Measurements from ENCODE around the gene MARCKS.

MARCKS gene

GRCh38 chr6:113854531-113855499 lies 2.3 kb upstream of the MARCKS start:
- DNase-seq, result peak; percentile 18 to 79

DNA sequence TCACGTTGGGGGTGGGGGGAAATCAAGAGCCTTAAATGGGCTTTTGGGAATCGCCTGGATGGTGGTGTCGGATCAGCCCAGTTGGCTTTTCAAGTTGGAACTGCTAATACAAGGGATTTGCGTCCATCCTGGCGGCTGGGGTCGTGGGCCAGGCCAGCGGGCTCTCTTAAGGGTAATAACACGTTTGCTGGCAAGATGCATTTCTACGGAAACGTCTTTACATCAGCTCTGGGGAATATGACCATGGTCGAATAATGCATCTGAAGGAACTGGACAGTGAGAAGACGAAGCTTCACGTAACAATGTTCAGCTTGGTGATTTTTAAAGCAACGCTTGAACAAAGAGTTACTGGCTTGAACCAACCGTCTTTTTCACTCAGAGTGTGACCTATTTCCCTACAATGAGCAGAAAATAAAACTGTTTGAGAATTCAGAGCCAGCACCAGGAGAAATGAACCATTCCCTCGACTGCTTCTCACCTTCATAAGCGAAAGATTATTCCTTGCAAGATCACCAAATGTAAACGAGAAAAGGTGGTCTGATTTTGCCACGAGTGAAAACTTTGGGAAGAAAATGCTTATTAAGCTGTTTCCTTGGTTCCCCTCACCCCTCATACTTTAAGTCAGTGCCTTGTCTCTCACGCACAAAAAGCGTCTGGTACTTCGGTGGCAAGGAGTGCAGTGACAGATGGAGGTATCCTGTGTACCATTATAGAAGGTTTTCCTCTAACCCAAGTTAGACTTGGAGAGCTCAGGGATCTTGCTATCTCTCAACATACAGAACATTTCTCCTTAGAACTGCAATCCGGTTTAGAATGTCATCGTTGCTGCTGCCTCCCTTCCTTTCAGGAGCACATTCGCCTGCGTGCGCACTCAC lies 1.4 kb upstream of the MARCKS start:
- no peak for DNase-seq

DNA sequence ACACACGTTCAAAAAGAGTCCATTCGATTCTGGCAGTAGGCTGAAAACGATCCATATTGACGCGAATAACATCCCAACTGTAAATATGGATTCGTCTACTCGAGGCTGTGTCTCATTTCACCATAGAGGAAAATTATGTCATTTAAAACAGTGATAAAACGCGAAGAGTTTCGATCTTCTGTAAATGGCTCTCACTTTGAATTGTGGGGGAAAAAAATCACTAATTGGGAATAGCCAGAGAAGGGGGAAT lies 845 bp upstream of the MARCKS start:
- no peak for DNase-seq

DNA sequence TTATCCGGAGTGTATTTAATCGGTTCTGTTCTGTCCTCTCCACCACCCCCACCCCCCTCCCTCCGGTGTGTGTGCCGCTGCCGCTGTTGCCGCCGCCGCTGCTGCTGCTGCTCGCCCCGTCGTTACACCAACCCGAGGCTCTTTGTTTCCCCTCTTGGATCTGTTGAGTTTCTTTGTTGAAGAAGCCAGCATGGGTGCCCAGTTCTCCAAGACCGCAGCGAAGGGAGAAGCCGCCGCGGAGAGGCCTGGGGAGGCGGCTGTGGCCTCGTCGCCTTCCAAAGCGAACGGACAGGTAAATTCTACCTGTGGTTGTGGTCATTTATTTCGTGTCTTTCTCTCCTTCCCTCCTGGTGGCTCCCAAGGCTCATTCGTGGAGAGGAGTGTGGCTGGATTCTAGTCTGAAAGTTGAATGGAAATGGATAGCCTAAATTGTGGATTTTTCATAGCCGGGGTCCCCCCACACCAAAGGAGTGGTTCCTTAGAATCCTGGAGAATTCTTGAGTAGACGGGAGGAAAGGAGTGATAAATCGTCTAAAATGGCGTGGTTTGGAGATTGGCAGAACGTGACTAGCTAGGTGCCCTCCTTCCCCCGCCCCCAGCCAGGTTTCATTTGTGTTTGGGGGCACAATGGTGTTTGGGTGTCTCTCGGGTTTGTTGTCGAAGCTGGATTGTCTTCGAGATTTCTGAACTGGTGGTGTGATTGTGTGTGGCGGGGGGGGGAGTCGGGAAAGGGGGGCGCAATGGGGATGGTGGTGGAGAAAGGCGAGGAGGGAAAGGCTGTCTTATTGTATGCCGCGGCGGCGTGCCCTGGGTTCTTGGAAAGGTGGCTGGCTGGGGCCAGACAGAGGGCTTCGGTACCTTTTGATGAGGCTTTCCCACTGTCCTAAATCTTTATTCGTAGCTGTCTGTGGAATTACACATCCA lies 673 bp downstream of the MARCKS start:
- DNase-seq, result peak; percentile 9 to 51

- peak; percentile 72 to 91 for DNase-seq
These were observed 1.6 kb downstream of the MARCKS start for GRCh38 chr6:113858480-113859348.

DNA sequence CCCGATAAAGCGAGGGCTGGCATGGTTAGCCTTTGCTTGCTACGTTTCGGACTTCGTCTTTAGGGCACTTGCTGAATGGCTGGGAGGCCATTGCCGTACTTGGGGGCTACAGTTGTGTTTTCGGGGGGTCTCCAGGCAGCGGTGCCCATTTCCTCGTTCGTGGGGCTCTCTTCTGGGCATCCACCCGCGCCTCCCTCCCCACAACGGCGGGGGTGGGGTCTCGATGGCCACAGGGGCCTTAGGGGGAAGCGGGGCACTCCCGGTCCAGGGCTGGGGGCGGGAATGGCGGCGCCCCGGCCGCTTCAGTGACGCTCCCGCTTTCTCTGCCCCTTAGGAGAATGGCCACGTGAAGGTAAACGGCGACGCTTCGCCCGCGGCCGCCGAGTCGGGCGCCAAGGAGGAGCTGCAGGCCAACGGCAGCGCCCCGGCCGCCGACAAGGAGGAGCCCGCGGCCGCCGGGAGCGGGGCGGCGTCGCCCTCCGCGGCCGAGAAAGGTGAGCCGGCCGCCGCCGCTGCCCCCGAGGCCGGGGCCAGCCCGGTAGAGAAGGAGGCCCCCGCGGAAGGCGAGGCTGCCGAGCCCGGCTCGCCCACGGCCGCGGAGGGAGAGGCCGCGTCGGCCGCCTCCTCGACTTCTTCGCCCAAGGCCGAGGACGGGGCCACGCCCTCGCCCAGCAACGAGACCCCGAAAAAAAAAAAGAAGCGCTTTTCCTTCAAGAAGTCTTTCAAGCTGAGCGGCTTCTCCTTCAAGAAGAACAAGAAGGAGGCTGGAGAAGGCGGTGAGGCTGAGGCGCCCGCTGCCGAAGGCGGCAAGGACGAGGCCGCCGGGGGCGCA lies 2.4 kb downstream of the MARCKS start:
- DNase-seq, result no peak

DNA sequence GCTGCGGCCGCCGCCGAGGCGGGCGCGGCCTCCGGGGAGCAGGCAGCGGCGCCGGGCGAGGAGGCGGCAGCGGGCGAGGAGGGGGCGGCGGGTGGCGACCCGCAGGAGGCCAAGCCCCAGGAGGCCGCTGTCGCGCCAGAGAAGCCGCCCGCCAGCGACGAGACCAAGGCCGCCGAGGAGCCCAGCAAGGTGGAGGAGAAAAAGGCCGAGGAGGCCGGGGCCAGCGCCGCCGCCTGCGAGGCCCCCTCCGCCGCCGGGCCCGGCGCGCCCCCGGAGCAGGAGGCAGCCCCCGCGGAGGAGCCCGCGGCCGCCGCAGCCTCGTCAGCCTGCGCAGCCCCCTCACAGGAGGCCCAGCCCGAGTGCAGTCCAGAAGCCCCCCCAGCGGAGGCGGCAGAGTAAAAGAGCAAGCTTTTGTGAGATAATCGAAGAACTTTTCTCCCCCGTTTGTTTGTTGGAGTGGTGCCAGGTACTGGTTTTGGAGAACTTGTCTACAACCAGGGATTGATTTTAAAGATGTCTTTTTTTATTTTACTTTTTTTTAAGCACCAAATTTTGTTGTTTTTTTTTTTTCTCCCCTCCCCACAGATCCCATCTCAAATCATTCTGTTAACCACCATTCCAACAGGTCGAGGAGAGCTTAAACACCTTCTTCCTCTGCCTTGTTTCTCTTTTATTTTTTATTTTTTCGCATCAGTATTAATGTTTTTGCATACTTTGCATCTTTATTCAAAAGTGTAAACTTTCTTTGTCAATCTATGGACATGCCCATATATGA lies 3.2 kb downstream of the MARCKS start:
- no peak for DNase-seq

DNA sequence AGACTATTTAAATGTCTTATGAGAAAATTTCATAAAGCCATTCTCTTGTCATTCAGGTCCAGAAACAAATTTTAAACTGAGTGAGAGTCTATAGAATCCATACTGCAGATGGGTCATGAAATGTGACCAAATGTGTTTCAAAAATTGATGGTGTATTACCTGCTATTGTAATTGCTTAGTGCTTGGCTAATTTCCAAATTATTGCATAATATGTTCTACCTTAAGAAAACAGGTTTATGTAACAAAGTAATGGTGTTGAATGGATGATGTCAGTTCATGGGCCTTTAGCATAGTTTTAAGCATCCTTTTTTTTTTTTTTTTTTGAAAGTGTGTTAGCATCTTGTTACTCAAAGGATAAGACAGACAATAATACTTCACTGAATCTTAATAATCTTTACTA lies 5.0 kb downstream of the MARCKS start:
- DNase-seq, result no peak

- DNase-seq, result no peak
These were observed 13.8 kb downstream of the MARCKS start for GRCh38 chr6:113870917-113871316.

GRCh38 chr6:113871975-113872374 lies 14.8 kb downstream of the MARCKS start:
- DNase-seq, result no peak

- peak; percentile 20 to 59 for DNase-seq
These were observed 16.0 kb downstream of the MARCKS start for GRCh38 chr6:113873043-113873667.

DNA sequence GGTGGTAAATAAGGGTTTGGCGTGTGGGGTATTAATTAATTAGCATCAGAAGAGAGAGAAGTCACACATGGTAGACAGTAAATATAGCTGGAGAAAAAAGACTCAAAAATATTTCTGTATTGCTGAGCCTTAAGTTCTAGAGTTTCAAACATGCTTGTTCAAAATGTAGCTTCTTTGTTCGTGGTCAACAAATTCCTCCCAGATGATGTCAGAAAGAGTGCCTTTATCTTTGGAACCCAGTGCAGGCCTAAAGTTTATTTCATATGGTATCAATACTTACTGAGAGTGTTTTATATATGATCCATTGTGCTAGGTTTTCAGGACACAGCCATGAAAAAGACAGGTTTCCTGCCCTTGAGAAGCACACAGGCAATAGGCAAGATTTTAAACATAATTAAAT lies 18.3 kb downstream of the MARCKS start:
- DNase-seq, result no peak

DNA sequence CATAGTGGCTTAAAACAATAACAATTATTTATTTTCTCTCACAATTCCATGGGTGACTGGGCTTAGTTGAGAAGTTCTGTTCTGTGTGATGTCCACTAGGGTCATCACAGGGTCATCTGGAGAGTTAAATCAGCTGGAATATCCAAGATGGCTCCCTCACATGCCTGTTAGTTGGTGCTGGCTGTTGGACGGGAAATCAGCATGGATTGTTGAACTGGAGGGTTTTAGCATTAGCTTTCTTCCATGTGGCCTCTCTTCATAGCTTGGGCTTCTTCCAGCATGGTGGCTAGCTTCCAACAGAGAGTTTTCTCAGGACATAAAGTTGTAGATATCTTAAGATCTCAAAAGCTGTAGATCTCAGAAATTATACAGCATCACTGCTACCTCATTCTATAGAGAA lies 19.6 kb downstream of the MARCKS start:
- no peak for DNase-seq

DNA sequence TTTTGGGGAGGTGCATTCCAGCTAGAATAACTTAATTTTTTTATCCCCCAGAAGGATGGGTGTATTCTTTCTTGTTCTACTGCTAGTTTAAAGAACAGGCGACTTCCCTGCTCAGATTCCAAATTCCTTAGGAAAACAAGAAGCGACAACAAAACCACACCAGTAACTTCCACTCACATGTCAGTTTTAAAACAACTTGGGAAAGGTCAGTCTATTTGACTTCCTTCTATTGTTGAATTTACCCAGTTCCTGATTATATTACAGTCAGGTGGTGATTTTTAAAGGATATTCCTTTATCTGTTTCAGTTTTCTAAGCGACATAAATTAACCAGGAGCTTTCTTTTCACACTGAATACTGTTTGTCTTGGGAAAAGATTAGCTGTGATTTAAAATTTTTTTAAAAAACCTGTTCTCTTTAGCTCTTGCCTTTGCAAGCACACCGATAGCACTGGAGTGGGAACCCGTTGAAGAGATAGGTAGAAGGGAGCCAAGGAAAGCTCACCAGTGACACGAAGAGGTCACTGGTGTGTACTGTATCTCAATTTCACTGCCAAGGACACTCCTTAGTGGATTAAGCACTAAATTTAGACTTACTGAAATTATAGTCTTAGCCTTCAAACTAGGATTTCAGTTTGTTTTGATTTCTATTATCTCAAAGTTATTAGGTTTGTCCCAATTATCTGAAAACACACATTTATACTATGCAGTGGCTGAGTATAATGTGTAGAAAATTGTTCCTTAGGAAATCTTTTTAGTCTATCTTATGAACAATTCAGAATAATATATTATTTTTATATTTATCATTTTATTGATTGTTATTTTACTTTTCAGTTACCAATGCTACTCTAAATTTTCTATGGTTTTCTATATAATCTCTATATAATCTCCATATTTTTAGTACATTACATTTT lies 22.3 kb downstream of the MARCKS start:
- DNase-seq, result peak; percentile 19 to 21

DNA sequence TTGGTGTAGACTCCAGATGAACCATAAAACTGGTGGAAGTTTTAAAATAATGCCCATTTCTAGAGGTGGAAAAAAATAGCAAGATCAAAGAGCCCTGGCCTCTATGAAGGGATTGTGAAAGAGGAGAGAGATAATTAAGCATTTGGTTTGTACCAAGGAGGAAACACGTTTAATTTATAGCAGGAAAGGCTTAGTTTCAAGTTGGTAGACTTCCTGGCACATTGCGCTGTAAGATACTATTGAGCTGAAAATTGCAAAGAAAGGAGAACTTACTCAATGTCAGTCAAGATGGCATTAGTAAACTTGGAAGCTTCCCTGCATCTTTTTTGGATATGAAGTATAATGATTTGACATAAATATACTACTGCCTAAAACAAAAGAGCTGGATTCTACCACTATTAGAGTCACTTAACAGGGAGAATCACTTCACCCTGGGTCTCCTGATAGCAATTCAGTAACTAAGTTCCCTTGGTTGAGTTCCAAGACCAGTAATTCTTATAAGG lies 24.4 kb downstream of the MARCKS start:
- no peak for DNase-seq

DNA sequence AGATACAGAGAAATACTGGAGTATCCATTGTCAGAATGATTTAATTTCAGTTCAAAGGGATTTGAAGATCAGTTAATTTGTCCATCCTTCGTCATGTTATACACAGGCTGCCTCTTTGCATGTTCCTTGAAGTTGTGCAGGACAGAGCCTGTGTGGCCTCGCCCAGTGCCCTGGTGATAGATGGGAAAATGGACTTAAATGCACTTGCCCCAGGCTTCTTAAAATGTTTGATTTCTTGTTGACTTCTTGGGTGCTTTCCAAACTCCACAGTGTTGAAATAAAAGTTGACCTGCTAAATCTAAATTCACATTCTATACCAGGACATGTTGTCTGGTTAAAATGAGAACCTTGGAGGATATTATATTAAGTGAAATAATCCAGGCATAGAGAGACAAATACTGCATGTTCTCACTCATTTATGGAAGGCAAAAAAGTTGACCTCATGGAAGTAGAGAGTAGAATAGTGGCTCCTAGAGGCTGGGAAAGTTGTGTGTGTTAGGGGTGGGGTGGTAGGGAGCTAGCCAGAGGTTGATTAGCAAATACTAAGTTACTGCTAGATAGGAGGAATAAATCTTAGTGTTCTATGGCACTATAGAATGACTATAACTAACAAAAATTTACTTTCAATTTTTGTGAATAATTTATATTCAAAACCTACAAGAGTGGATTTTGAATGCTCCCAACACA lies 25.3 kb downstream of the MARCKS start:
- no peak for DNase-seq

GRCh38 chr6:113884011-113884410 lies 26.9 kb downstream of the MARCKS start:
- no peak for DNase-seq

DNA sequence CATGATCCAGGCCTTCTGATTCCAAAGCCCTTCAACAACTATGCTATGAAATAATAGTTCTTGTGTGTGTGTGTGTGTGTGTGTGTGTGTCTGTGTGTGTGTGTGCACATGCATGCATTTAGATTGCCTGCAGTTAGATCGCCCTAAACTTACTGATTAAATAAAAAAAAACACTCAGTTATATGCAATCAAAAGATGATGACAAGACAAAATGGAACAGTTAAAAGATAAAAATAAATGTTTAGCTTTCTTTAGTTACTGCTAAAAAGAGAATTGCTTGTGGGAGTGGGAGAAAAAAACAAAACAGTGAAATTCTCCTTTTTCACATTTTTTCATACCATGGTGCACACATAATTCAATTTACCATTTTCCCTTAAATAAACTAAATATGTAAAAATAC lies 29.4 kb downstream of the MARCKS start:
- DNase-seq, result no peak

All from CD4-positive, alpha-beta T cell treated with Interferon alpha-2 for 1 hour (primary cell).